Activated T-cell treated with anti-CD3 and anti-CD28 coated beads, Interleukin-2, amount 50 U/mL, for 4 hours (primary cell): ENCODE results near the gene TRIM50. TPM values are rescaled to one million over a fixed set of nuclear protein-coding genes. Genes with fewer than 3 reads are reported as not detected.
"Not testable (repeated sequence)": the region's sequence is repeated elsewhere in the genome, so short reads cannot be mapped to it uniquely, and the experiment has no call there.

ENCODE experiments used
- ATAC-seq, 2 donors: fragments of 200-7000 bp; cut with Tn5 transposase; one replicate each; pipeline ENCODE4 v1.10.0; 2021
- DNase-seq: peaks from one replicate; pipeline ENCODE4 v3.0.0-alpha.2; 2020
- H3K27me3 Mint-ChIP-seq: one replicate; pipeline ENCODE4 v1.8.0; 2021; ENCODE audit warnings: low read depth, mixed read lengths
- H3K36me3 Mint-ChIP-seq: one replicate; pipeline ENCODE4 v1.8.0; 2022; ENCODE audit warnings: mixed read lengths; ENCODE audit not compliant: insufficient read depth
- H3K4me1 Mint-ChIP-seq: one replicate; pipeline ENCODE4 v1.8.0; 2021; ENCODE audit warnings: low read depth, mixed read lengths
- H3K4me3 Mint-ChIP-seq: one replicate; pipeline ENCODE4 v1.8.0; 2021; ENCODE audit warnings: mild to moderate bottlenecking, moderate library complexity, mixed read lengths
- H3K9me3 Mint-ChIP-seq: one replicate; pipeline ENCODE4 v1.8.0; 2021; ENCODE audit warnings: mixed read lengths
- total RNA-seq, 3 donors: library from RNA; stranded (reverse); gene quantifications; one replicate each; pipeline ENCODE4 v1.2.1, GENCODE V29; 2021

TRIM50 gene
- total RNA-seq, 3 donors from 2014 or later, result not detected

DNA sequence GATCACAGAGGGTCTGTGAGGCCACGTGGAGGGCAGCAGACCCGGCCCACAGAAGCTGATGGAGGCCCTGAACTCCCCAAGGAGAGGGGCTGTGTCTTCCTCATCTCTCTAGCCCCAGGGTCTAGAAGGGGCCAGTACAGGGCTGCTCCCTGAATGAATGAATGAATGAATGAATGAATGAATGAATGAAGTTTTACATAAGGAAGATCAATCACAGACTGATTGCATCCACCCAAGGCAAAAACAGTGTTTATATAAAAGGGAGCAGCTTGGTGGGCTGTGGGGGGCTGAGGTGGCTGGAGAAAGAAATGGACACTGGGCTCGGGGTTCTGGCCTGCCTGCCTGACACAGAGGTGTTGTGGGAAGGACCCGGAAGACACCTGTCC is 14.4 kb downstream of the TRIM50 start:
- ATAC-seq (no peak), DNase-seq (no peak)
- Mint-ChIP-seq H3K4me3 (no peak overlapping the region), H3K4me1 (peaks cover 6% of the 10 kb centered on the region), H3K9me3 (no peaks in the 10 kb centered on the region), H3K36me3 (no peaks in the 10 kb centered on the region), H3K27me3 (no peaks in the 10 kb centered on the region)

DNA sequence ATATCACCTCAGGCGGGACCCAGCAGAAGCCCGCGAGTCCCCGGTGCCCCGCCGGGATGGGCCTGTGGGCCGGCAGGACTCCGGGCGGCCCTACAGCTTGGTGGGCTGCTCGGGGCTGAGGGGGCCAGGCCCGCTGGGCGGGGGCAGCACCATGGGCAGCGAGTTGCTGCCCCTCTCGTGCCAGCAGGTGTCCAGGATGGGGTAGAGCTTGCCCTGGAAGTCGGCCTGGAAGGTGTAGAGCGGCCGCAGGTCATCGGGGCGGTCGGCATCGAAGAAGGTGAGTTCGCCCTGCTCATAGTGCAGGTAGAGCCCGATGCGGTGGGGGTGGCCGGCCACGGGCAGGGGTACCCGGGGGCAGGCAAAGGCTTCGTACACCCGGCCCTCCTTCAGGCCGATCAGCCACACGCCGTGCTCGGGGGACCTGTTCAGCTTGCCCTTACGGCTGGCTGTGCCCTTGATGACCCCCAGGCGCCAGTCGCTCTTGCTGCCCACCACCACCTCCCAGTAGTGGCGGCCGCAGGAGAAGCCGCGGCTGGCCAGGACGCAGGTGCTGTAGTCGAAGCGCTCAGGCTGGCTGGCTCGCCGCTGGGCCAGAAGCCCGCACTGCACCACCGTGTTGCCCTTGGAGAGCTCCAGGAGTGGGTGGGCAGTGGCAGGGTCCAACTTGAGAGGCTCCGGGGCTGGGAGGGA is 14.9 kb downstream of the TRIM50 start:
- DNase-seq (no peak), ATAC-seq (no peak)
- Mint-ChIP-seq H3K27me3 (no peaks in the 10 kb centered on the region), H3K9me3 (no peaks in the 10 kb centered on the region), H3K36me3 (peaks cover 2% of the 10 kb centered on the region), H3K4me3 (no peak overlapping the region), H3K4me1 (peaks cover 8% of the 10 kb centered on the region)

DNA sequence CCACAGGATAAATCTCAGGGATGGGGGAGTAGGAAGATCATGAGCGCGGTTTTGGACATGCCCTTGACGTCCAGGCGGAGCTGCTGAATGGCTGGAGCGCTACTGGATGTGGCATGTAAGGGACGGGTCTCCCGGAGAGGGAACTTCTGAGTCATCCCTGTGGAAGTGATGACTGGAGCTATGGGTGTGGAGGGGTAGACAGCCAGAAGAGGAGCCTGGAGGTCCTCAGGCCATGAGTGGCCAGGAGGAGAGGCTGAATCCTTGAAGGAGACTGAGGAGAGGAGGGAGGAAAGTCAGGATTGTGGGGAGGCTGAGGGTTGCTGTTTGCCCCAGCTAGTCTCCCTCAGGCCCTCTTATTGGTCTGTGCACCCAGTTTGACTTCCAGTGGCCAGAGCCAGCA is 16.5 kb downstream of the TRIM50 start:
- not testable (repeated sequence) for H3K27me3 Mint-ChIP-seq, ATAC-seq, H3K9me3 Mint-ChIP-seq, H3K4me3 Mint-ChIP-seq, DNase-seq
- H3K4me1 Mint-ChIP-seq, result peaks cover 22% of the 10 kb centered on the region
- peaks cover 15% of the 10 kb centered on the region for H3K36me3 Mint-ChIP-seq

DNA sequence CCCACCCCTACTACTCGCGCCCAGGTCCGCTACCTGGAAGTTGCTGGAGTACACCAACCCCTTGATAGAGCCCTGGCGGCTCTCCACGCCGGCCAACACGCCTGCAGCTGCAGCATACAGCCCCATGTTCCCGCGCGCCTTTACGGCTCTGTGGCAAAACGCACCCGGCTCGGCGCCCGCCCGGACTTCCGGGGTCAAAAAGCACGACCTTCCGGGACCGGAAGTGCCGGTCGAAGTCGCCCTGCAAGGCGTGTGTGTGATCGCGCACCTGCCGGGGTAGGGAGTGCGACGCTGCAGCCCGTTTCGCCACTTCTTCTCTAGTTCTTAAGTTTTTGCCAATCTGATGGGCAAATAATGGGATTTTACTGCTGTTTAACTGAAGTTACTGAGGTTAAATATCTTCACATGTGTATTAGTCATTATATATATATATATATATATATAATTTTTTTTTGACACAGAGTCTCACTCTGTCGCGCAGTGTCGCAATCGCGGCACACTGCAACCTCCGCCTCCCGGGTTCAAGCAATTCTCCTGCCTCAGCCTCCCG is 19.1 kb downstream of the TRIM50 start, which contains the start of gene NSUN5:
Gene NSUN5 (minus strand): TSS at position 162 of the 550 bp plus-strand sequence. CDS start 36 bp downstream, at position 126.
- DNase-seq (peak; percentile 84), ATAC-seq (peak; percentile 95 to 97)
- Mint-ChIP-seq H3K4me3 (peak within 1 kb of the TSS; percentile 99), H3K36me3 (peaks cover 25% of the 10 kb centered on the region), H3K9me3 (no peaks in the 10 kb centered on the region), H3K4me1 (peaks cover 26% of the 10 kb centered on the region), H3K27me3 (no peaks in the 10 kb centered on the region)

- Mint-ChIP-seq H3K27me3 (no peaks in the 10 kb centered on the region), H3K4me1 (peaks cover 26% of the 10 kb centered on the region), H3K4me3 (peak overlapping the region; percentile 99), H3K36me3 (peaks cover 27% of the 10 kb centered on the region), H3K9me3 (no peaks in the 10 kb centered on the region)
- no peak for DNase-seq
- ATAC-seq, result peak; percentile 69 to 70
These were observed 19.7 kb downstream of the TRIM50 start for GRCh38 chr7:73308074-73308664.

GRCh38 chr7:73307436-73307835 is 20.4 kb downstream of the TRIM50 start:
- Mint-ChIP-seq H3K36me3 (peaks cover 27% of the 10 kb centered on the region), H3K4me3 (peak overlapping the region; percentile 99), H3K9me3 (no peaks in the 10 kb centered on the region), H3K4me1 (peaks cover 26% of the 10 kb centered on the region), H3K27me3 (no peaks in the 10 kb centered on the region)
- ATAC-seq (no peak), DNase-seq (no peak)

DNA sequence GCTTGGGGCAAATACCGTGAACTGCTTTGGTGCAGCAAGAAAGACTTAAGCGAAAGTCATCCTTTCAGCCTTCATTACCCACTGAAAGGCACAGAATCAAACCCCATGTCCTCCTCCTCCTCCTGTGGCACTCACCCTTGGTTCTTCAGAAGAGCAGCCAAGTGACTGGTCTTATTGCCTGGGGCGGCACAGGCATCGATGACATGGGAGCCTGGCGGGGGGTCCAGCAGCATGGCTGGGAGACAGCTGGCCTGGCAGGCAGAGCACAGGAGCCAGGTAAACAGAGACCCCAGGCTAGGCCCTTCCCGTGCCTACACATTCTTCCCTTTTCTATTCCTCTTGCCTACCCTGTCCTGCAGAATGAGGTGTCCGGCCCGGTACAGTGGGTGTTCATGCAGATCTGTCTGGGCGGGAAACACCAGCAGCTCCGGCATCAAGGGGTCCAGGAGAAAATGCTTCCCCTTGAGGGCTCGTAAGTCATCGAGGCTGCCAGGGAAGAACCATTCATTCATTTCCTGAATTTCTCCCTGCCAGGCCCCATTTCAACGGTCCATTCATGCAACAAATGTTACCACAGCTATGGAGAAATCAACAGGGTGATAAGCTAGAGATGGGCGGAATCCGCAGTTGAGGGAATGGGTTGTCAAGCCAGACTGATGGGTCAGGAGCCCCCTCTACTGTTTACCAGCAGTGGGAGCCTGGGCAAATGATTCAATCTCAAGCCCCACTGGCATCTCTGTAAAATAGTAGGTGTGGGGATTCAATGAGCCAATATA is 23.1 kb downstream of the TRIM50 start:
- not testable (repeated sequence) for H3K9me3 Mint-ChIP-seq, DNase-seq, H3K4me3 Mint-ChIP-seq, ATAC-seq, H3K27me3 Mint-ChIP-seq
- Mint-ChIP-seq H3K4me1 (peaks cover 26% of the 10 kb centered on the region), H3K36me3 (peaks cover 27% of the 10 kb centered on the region)

DNA sequence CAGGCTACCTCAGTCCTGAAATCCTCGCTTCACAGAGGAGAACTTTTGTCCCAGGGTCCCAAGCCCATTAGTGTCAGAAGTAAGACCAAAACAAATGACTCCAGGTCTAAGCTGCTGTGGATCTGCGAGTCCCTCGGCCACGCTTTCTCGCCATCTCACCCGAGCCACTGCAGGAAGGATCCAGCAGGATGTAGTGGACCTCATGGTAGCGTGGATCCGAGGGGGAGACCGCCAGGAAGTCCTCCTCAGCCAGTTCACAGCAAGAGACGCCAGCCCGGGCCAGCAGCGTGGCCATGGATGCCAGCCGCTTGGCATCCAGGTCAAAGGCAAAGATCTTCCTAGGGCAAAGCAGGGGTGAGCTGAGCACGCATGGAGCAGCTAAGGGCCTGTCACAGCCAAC is 23.8 kb downstream of the TRIM50 start:
- peaks cover 21% of the 10 kb centered on the region for H3K4me1 Mint-ChIP-seq
- no peaks in the 10 kb centered on the region for H3K27me3 Mint-ChIP-seq
- H3K9me3 Mint-ChIP-seq, result no peaks in the 10 kb centered on the region
- no peak overlapping the region for H3K4me3 Mint-ChIP-seq
- peaks cover 27% of the 10 kb centered on the region for H3K36me3 Mint-ChIP-seq
- no peak for ATAC-seq
- no peak for DNase-seq

- H3K4me1 Mint-ChIP-seq, result peaks cover 20% of the 10 kb centered on the region
- DNase-seq, result no peak
- no peaks in the 10 kb centered on the region for H3K27me3 Mint-ChIP-seq
- peaks cover 27% of the 10 kb centered on the region for H3K36me3 Mint-ChIP-seq
- ATAC-seq, result no peak
- H3K9me3 Mint-ChIP-seq, result no peaks in the 10 kb centered on the region
- H3K4me3 Mint-ChIP-seq, result no peak overlapping the region
These were observed 24.3 kb downstream of the TRIM50 start for GRCh38 chr7:73303546-73303945.

GRCh38 chr7:73302846-73303245 is 25.0 kb downstream of the TRIM50 start:
- H3K9me3 Mint-ChIP-seq, ATAC-seq, H3K4me3 Mint-ChIP-seq, DNase-seq, H3K27me3 Mint-ChIP-seq: not testable (repeated sequence)
- peaks cover 16% of the 10 kb centered on the region for H3K4me1 Mint-ChIP-seq
- H3K36me3 Mint-ChIP-seq, result peaks cover 23% of the 10 kb centered on the region

- not testable (repeated sequence) for DNase-seq, H3K9me3 Mint-ChIP-seq, H3K4me1 Mint-ChIP-seq, H3K27me3 Mint-ChIP-seq, ATAC-seq, H3K4me3 Mint-ChIP-seq, H3K36me3 Mint-ChIP-seq
These were observed 26.8 kb downstream of the TRIM50 start for GRCh38 chr7:73301108-73301507.

GRCh38 chr7:73299812-73300211 is 28.1 kb downstream of the TRIM50 start:
- H3K27me3 Mint-ChIP-seq, H3K36me3 Mint-ChIP-seq, H3K4me3 Mint-ChIP-seq, H3K9me3 Mint-ChIP-seq, DNase-seq, H3K4me1 Mint-ChIP-seq: not testable (repeated sequence)
- peak in 1 of 2 donors; percentile 12 for ATAC-seq

GRCh38 chr7:73297706-73298105 is 30.2 kb downstream of the TRIM50 start:
- H3K4me1 Mint-ChIP-seq, ATAC-seq: not testable (repeated sequence)

DNA sequence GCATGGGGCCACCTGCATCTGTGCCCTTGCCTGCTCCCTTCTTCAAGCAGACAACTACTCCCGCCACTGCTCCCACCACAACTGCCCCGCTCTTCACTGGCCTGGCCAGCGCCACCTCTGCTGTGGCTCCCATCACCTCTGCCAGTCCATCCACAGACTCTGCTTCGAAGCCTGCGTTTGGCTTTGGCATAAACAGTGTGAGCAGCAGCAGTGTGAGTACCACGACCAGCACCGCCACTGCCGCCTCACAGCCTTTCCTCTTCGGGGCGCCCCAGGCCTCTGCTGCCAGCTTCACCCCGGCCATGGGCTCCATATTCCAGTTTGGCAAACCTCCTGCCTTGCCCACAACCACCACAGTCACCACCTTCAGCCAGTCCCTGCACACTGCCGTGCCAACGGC is 30.6 kb downstream of the TRIM50 start:
- not testable (repeated sequence) for H3K4me1 Mint-ChIP-seq, H3K4me3 Mint-ChIP-seq, H3K27me3 Mint-ChIP-seq, DNase-seq, H3K9me3 Mint-ChIP-seq, ATAC-seq, H3K36me3 Mint-ChIP-seq

More at GRCh38 chr7:73297706-73298105, 30.2 kb downstream of the TRIM50 start:
- not testable (repeated sequence) for H3K9me3 Mint-ChIP-seq, H3K36me3 Mint-ChIP-seq, DNase-seq, H3K27me3 Mint-ChIP-seq, H3K4me3 Mint-ChIP-seq
